ENCODE results near the gene CHODL. TPM values are rescaled to one million over a fixed set of nuclear protein-coding genes. Genes with fewer than 3 reads are reported as not detected.
A peak's percentile ranks its signal among the peaks of the same experiment; 100 is the strongest.

Gene CHODL
- total RNA-seq, 1 donor from 2014 or later = 0.36 TPM

- Histone ChIP-seq H3K4me2 (ENCODE audit: low read length) (no peak overlapping the region), H3K4me1 (ENCODE audit: insufficient read depth, low read length) (no peaks in the 10 kb centered on the region), H3K27me3 (ENCODE audit: insufficient read depth, low read length) (no peaks in the 10 kb centered on the region), H3K4me3 (ENCODE audit: insufficient read depth, low read depth, low read length) (no peak overlapping the region), H3K36me3 (ENCODE audit: insufficient read depth, low read length) (no peaks in the 10 kb centered on the region), H3K9ac (ENCODE audit: low read length) (no peak overlapping the region), H4K20me1 (ENCODE audit: insufficient read depth, low read length) (no peaks in the 10 kb centered on the region), H3K79me2 (ENCODE audit: insufficient read depth, low read length) (no peaks in the 10 kb centered on the region), H3K27ac (ENCODE audit: low read depth, low read length) (no peak overlapping the region), H3K9me3 (ENCODE audit: insufficient read depth, low read depth, low read length) (no peaks in the 10 kb centered on the region), H2AFZ (ENCODE audit: low read depth, low read length) (no peak overlapping the region)
- H3K27ac Mint-ChIP-seq (ENCODE audit: unreplicated experiment) = no peak overlapping the region
- H3K36me3 Mint-ChIP-seq (ENCODE audit: low read depth, unreplicated experiment) = no peaks in the 10 kb centered on the region
- no peak overlapping the region for H3K4me3 Mint-ChIP-seq (ENCODE audit: unreplicated experiment)
- TF ChIP-seq CTCF (IDR thresholded peaks at IDR 0.05; ENCODE audit: insufficient read depth, low read depth, low read length) (no peak), EZH2 (IDR thresholded peaks at IDR 0.05; ENCODE audit: insufficient read depth, low read length) (no peak)
- FAIRE-seq = no peak
- no peak for DNase-seq (ENCODE audit: low read depth)
- no peaks in the 10 kb centered on the region for H3K27me3 Mint-ChIP-seq (ENCODE audit: low read depth, unreplicated experiment)
- no peaks in the 10 kb centered on the region for H3K9me3 Mint-ChIP-seq (ENCODE audit: unreplicated experiment)
- no peaks in the 10 kb centered on the region for H3K4me1 Mint-ChIP-seq (ENCODE audit: low read depth, unreplicated experiment)
These were observed 16.4 kb upstream of the CHODL start for GRCh38 chr21:18228060-18228739.

- H3K27me3 Mint-ChIP-seq (ENCODE audit: low read depth, unreplicated experiment) = no peaks in the 10 kb centered on the region
- no peak overlapping the region for H3K4me2 ChIP-seq (ENCODE audit: low read length)
- no peaks in the 10 kb centered on the region for H3K27me3 ChIP-seq (ENCODE audit: insufficient read depth, low read length)
- H3K4me1 ChIP-seq (ENCODE audit: insufficient read depth, low read length) = no peaks in the 10 kb centered on the region
- H4K20me1 ChIP-seq (ENCODE audit: insufficient read depth, low read length) = no peaks in the 10 kb centered on the region
- H3K27ac ChIP-seq (ENCODE audit: low read depth, low read length) = no peak overlapping the region
- no peaks in the 10 kb centered on the region for H3K9me3 Mint-ChIP-seq (ENCODE audit: unreplicated experiment)
- H3K4me3 Mint-ChIP-seq (ENCODE audit: unreplicated experiment) = no peak overlapping the region
- FAIRE-seq (no peak), DNase-seq (ENCODE audit: low read depth) (no peak)
- H3K9ac ChIP-seq (ENCODE audit: low read length) = no peak overlapping the region
- H3K27ac Mint-ChIP-seq (ENCODE audit: unreplicated experiment) = no peak overlapping the region
- H3K9me3 ChIP-seq (ENCODE audit: insufficient read depth, low read depth, low read length) = no peaks in the 10 kb centered on the region
- H3K36me3 ChIP-seq (ENCODE audit: insufficient read depth, low read length) = no peaks in the 10 kb centered on the region
- no peak overlapping the region for H2AFZ ChIP-seq (ENCODE audit: low read depth, low read length)
- H3K79me2 ChIP-seq (ENCODE audit: insufficient read depth, low read length) = no peaks in the 10 kb centered on the region
- no peak overlapping the region for H3K4me3 ChIP-seq (ENCODE audit: insufficient read depth, low read depth, low read length)
- no peaks in the 10 kb centered on the region for H3K36me3 Mint-ChIP-seq (ENCODE audit: low read depth, unreplicated experiment)
- TF ChIP-seq CTCF (IDR thresholded peaks at IDR 0.05; ENCODE audit: insufficient read depth, low read depth, low read length) (no peak), EZH2 (IDR thresholded peaks at IDR 0.05; ENCODE audit: insufficient read depth, low read length) (no peak)
- H3K4me1 Mint-ChIP-seq (ENCODE audit: low read depth, unreplicated experiment) = no peaks in the 10 kb centered on the region
These were observed 9.1 kb upstream of the CHODL start for GRCh38 chr21:18235545-18235944.

- peaks cover 4% of the 10 kb centered on the region for H3K4me1 Mint-ChIP-seq (ENCODE audit: low read depth, unreplicated experiment)
- no peak overlapping the region for H3K27ac Mint-ChIP-seq (ENCODE audit: unreplicated experiment)
- H3K36me3 Mint-ChIP-seq (ENCODE audit: low read depth, unreplicated experiment) = no peaks in the 10 kb centered on the region
- H3K27ac ChIP-seq (ENCODE audit: low read depth, low read length) = no peak overlapping the region
- H2AFZ ChIP-seq (ENCODE audit: low read depth, low read length) = peak overlapping the region; percentile 78
- no peaks in the 10 kb centered on the region for H3K9me3 ChIP-seq (ENCODE audit: insufficient read depth, low read depth, low read length)
- H3K9ac ChIP-seq (ENCODE audit: low read length) = peak overlapping the region; percentile 52
- no peaks in the 10 kb centered on the region for H3K4me1 ChIP-seq (ENCODE audit: insufficient read depth, low read length)
- peak overlapping the region; percentile 39 for H3K4me3 ChIP-seq (ENCODE audit: insufficient read depth, low read depth, low read length)
- TF ChIP-seq EZH2 (IDR thresholded peaks at IDR 0.05; ENCODE audit: insufficient read depth, low read length) = no peak
- TF ChIP-seq CTCF (IDR thresholded peaks at IDR 0.05; ENCODE audit: insufficient read depth, low read depth, low read length) = no peak
- H3K9me3 Mint-ChIP-seq (ENCODE audit: unreplicated experiment) = no peaks in the 10 kb centered on the region
- no peaks in the 10 kb centered on the region for H3K36me3 ChIP-seq (ENCODE audit: insufficient read depth, low read length)
- peak; percentile 0 for DNase-seq (ENCODE audit: low read depth)
- peaks cover 13% of the 10 kb centered on the region for H3K27me3 ChIP-seq (ENCODE audit: insufficient read depth, low read length)
- no peaks in the 10 kb centered on the region for H3K79me2 ChIP-seq (ENCODE audit: insufficient read depth, low read length)
- H3K4me3 Mint-ChIP-seq (ENCODE audit: unreplicated experiment) = peak overlapping the region; percentile 77
- FAIRE-seq = no peak
- no peaks in the 10 kb centered on the region for H4K20me1 ChIP-seq (ENCODE audit: insufficient read depth, low read length)
- peak overlapping the region; percentile 80 for H3K4me2 ChIP-seq (ENCODE audit: low read length)
- peaks cover 44% of the 10 kb centered on the region for H3K27me3 Mint-ChIP-seq (ENCODE audit: low read depth, unreplicated experiment)
These were observed 883 bp downstream of the CHODL start for GRCh38 chr21:18245464-18245967.
